Activated CD8-positive, alpha-beta T cell treated with anti-CD3 and anti-CD28 coated beads, Interleukin-2, amount 10 ng/mL, durations not matched to agents 7 days and 5 days (primary cell): ENCODE measurements around the gene APBA3. TPM values are rescaled to one million over a fixed set of nuclear protein-coding genes. Genes with fewer than 3 reads are reported as not detected.

ENCODE experiments used
- ATAC-seq: fragments of 150-1000 bp; cut with Tn5 transposase; one replicate; pipeline ENCODE4 v1.10.0; 2021; ENCODE audit warnings: moderate library complexity
- CTCF ChIA-PET: fragments of 350-600 bp; sonication (Branson Sonifier 250); formaldehyde crosslinking; loops from one replicate; lab custom pipeline; 2021; ENCODE audit warnings: antibody characterized with exemption; lab: Charles Lee
- POLR2A ChIA-PET: fragments of 350-600 bp; sonication (Branson Sonifier 250); formaldehyde crosslinking; loops from one replicate; lab custom pipeline; 2021; ENCODE audit warnings: antibody characterized with exemption; lab: Charles Lee
- DNase-seq: peaks from one replicate; pipeline ENCODE4 v3.0.0-alpha.2; 2020
- H3K27ac Mint-ChIP-seq: one replicate; pipeline ENCODE4 v1.8.0; 2021; ENCODE audit warnings: mild to moderate bottlenecking, mixed read lengths
- H3K27me3 Mint-ChIP-seq: one replicate; pipeline ENCODE4 v1.8.0; 2021; ENCODE audit warnings: low read depth, mixed read lengths
- H3K36me3 Mint-ChIP-seq: one replicate; pipeline ENCODE4 v1.8.0; 2021; ENCODE audit warnings: low read depth, mixed read lengths
- H3K4me1 Mint-ChIP-seq: one replicate; pipeline ENCODE4 v1.8.0; 2021; ENCODE audit warnings: low read depth, mixed read lengths
- H3K4me3 Mint-ChIP-seq: one replicate; pipeline ENCODE4 v1.8.0; 2021; ENCODE audit warnings: mild to moderate bottlenecking, mixed read lengths
- H3K9me3 Mint-ChIP-seq: one replicate; pipeline ENCODE4 v1.8.0; 2022; ENCODE audit warnings: mixed read lengths; ENCODE audit not compliant: insufficient read depth
- total RNA-seq, 2 experiments: library from RNA; stranded (reverse); gene quantifications; one replicate each; pipeline ENCODE4 v1.2.3, GENCODE V29; 2021

The APBA3 gene
- total RNA-seq = 10 to 100 TPM; 39.6 to 40.5 TPM

- peaks cover 30% of the 10 kb centered on the region for H3K36me3 Mint-ChIP-seq
- POLR2A ChIA-PET = interaction anchor here (0.6 to 2.2 kb wide), 11 partner anchors 8 to 581 kb away, joined by 4 to 8 read pairs (median 5); partner anchors contain the start of gene YJU2
- no peaks in the 10 kb centered on the region for H3K27me3 Mint-ChIP-seq
- peak within 1 kb of the TSS; percentile 96 for H3K4me3 Mint-ChIP-seq
- H3K4me1 Mint-ChIP-seq = peaks cover 41% of the 10 kb centered on the region
- H3K27ac Mint-ChIP-seq = peak within 1 kb of the TSS; percentile 100
- ATAC-seq (peak; percentile 54), DNase-seq (peak; percentile 95)
- no peaks in the 10 kb centered on the region for H3K9me3 Mint-ChIP-seq
- CTCF ChIA-PET = interaction anchor here (1.0 to 4.5 kb wide), 23 partner anchors 8 to 379 kb away, joined by 3 to 40 read pairs (median 7); partner anchors contain the start of gene DAPK3
Observed at GRCh38 chr19:3761382-3762129, at the start of gene APBA3. Gene APBA3, minus strand, starts transcription at chr19:3761692. Its CDS starts 1,428 bp downstream, at chr19:3760264.

DNA sequence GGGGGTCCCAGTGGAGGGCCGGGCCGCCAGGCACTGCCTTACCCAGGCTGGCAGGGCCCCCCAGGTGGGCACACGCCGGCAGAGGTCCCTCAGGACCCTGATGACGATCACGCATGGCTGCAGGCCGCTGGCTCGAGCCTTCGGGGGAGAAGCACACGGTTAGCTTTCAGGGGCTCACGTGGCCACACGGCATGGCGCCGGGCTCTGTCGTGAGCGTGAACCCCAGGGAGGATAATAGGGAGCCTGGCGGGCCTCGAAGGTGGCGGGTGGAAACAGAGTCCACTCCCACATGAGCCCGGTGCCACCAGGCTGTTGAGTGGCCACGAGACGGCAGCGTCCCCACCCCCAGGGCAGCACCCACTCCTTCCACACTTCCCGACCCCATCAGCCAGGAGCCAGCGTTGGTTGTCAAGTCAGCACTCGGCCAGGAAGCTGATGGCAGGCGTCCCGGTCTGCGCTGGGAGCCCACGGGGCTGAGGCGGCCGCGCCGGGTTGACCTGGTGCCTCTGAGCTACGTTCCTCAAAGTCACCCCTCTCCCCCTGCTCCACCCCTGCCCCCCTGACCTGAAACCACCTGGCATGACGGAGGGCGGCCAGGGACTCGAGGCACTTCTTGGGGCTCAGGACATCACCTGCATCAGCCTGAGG lies 49.3 kb upstream of the APBA3 start:
- H3K27ac Mint-ChIP-seq = peak overlapping the region; percentile 43
- no peak overlapping the region for H3K4me3 Mint-ChIP-seq
- POLR2A ChIA-PET = interaction anchor here (1.3 kb wide), 1 partner anchor 48 kb away, joined by 6 read pairs; the partner anchor contains the start of gene MRPL54
- ATAC-seq = no peak
- peaks cover 4% of the 10 kb centered on the region for H3K36me3 Mint-ChIP-seq
- CTCF ChIA-PET = no interaction called here
- H3K4me1 Mint-ChIP-seq = peaks cover 61% of the 10 kb centered on the region
- no peak for DNase-seq
- no peaks in the 10 kb centered on the region for H3K27me3 Mint-ChIP-seq
- H3K9me3 Mint-ChIP-seq = peaks cover 7% of the 10 kb centered on the region

DNA sequence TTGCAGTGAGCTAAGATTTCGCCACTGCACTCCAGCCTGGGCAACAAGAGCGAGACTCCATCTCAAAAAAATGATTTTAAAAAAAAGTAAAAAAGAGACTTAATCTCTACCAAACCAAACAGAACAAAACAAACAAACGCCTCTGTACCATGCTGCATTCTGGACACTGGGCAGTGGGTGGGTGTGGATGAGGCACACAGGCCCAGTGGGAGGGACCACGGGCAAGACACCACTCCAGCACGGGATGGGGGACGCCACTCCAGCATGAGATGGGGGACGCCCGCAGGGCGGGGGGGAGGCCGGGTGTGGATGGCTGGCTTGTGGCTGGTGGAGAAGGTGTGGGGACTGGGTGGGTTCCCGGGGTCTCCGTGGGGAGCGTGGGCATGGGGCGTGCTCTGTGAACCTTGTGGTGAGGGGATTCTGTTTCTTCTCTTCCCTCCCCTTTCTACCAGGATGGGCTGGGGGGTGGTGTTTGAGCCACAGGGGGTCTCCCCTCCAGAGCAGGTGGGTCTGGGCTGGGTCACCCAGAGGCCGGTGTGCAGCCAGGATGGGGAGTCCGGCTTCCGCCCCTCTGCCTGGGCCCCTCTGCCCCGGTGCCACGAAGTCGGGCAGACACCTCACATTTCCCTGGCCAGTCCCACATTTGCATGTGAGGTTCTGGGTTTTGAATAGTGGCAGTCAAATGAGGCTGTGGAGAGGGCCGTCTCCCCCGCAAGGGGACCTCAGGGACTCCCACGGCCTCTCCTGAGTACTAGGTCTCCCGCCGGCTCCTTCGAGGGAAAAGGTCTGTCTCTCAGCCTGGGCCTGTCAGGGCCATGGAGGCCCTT lies 48.6 kb upstream of the APBA3 start:
- Mint-ChIP-seq H3K36me3 (peaks cover 4% of the 10 kb centered on the region), H3K4me1 (peaks cover 65% of the 10 kb centered on the region), H3K27me3 (no peaks in the 10 kb centered on the region), H3K9me3 (peaks cover 7% of the 10 kb centered on the region), H3K4me3 (no peak overlapping the region), H3K27ac (peak overlapping the region; percentile 52)
- ATAC-seq = no peak
- ChIA-PET CTCF (no interaction called here), POLR2A (no interaction called here)
- no peak for DNase-seq

- ATAC-seq (no peak), DNase-seq (no peak)
- Mint-ChIP-seq H3K27ac (peak overlapping the region; percentile 29), H3K27me3 (no peaks in the 10 kb centered on the region), H3K4me1 (peaks cover 61% of the 10 kb centered on the region), H3K4me3 (no peak overlapping the region), H3K9me3 (no peaks in the 10 kb centered on the region), H3K36me3 (peaks cover 1% of the 10 kb centered on the region)
- ChIA-PET CTCF (no interaction called here), POLR2A (no interaction called here)
Observed at GRCh38 chr19:3808420-3809143, 47.1 kb upstream of the APBA3 start.

DNA sequence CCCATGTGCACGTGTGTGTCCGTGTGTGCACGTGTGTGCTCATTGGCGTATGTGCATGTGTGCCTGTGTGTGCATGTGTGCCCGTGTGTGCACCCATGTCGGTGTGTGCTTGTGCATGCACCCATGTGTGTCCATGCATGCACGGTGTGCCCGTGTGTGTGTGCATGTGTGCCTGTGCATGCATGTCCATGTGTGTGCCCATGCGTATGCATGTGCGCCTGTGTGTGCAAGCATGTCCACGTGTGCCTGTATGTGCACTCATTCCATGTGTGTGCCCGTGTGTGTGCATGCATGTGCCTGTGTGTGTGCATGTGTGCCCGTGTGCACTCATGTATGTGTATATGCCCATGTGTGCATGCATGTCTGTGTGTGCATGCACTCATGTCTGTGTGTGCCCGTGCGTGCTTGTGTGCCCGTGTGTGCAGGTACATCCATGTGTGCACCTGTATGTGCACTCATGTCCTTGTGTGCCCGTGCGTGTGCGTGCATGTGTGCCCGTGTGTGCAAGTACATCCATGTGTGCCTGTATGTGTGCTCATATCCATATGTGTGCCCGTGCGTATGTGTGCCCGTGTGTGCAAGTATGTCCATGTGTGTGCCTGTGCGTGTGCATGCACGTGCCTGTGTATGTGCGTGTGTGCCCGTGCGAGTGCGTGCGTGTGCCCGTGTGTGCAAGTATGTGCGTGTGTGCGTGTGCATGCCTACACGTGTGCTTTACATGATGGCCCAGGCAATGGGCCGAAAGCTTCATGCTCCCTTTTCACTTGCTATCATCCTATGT lies 46.3 kb upstream of the APBA3 start:
- Mint-ChIP-seq H3K36me3 (peaks cover 1% of the 10 kb centered on the region), H3K27me3 (no peaks in the 10 kb centered on the region), H3K4me1 (peaks cover 55% of the 10 kb centered on the region), H3K27ac (peak overlapping the region; percentile 29), H3K4me3 (no peak overlapping the region), H3K9me3 (no peaks in the 10 kb centered on the region)
- ATAC-seq = no peak
- ChIA-PET CTCF (no interaction called here), POLR2A (no interaction called here)
- no peak for DNase-seq

- ChIA-PET POLR2A (no interaction called here), CTCF (no interaction called here)
- peaks cover 1% of the 10 kb centered on the region for H3K36me3 Mint-ChIP-seq
- ATAC-seq (no peak), DNase-seq (no peak)
- no peaks in the 10 kb centered on the region for H3K27me3 Mint-ChIP-seq
- H3K4me1 Mint-ChIP-seq = peaks cover 51% of the 10 kb centered on the region
- no peak overlapping the region for H3K27ac Mint-ChIP-seq
- H3K4me3 Mint-ChIP-seq = no peak overlapping the region
- H3K9me3 Mint-ChIP-seq = no peaks in the 10 kb centered on the region
Observed at GRCh38 chr19:3807131-3807480, 45.6 kb upstream of the APBA3 start.

DNA sequence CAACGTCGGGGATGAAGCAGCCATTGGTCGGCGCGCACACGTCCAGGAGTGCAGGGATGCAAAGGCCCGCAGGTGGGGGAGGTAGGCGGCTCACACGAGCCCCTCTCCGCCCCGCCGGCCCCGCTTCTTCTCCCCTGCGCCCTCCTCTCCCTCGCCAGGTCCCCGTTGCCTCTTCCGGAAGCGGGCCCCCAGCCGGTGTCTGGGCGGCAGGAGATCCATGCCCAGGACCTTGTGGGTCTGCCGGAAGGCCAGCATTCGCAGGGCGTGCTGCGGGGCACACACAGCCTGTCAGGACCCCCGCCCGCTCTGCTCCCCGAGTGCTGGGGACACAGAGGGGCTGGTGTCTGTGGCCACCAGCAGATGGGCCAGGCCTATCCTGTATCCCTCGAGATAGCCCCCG lies 44.4 kb upstream of the APBA3 start:
- H3K27me3 Mint-ChIP-seq = no peaks in the 10 kb centered on the region
- CTCF ChIA-PET = no interaction called here
- H3K36me3 Mint-ChIP-seq = peaks cover 1% of the 10 kb centered on the region
- no peak overlapping the region for H3K27ac Mint-ChIP-seq
- H3K4me1 Mint-ChIP-seq = peaks cover 52% of the 10 kb centered on the region
- no peak overlapping the region for H3K4me3 Mint-ChIP-seq
- ATAC-seq = no peak
- no peak for DNase-seq
- H3K9me3 Mint-ChIP-seq = no peaks in the 10 kb centered on the region
- POLR2A ChIA-PET = no interaction called here

- ChIA-PET CTCF (interaction anchor here (0.6 kb wide), 1 partner anchor 1668 kb away, joined by 4 read pairs; no protein-coding TSS in a partner anchor), POLR2A (no interaction called here)
- ATAC-seq (no peak), DNase-seq (no peak)
- H3K27ac Mint-ChIP-seq = no peak overlapping the region
- peaks cover 1% of the 10 kb centered on the region for H3K36me3 Mint-ChIP-seq
- H3K4me3 Mint-ChIP-seq = no peak overlapping the region
- no peaks in the 10 kb centered on the region for H3K27me3 Mint-ChIP-seq
- no peaks in the 10 kb centered on the region for H3K9me3 Mint-ChIP-seq
- H3K4me1 Mint-ChIP-seq = peaks cover 52% of the 10 kb centered on the region
Observed at GRCh38 chr19:3804429-3804828, 42.9 kb upstream of the APBA3 start.

GRCh38 chr19:3803986-3804385 lies 42.5 kb upstream of the APBA3 start:
- H3K27ac Mint-ChIP-seq = peak overlapping the region; percentile 80
- DNase-seq (no peak), ATAC-seq (no peak)
- POLR2A ChIA-PET = no interaction called here
- H3K9me3 Mint-ChIP-seq = no peaks in the 10 kb centered on the region
- H3K4me3 Mint-ChIP-seq = no peak overlapping the region
- peaks cover 56% of the 10 kb centered on the region for H3K4me1 Mint-ChIP-seq
- peaks cover 4% of the 10 kb centered on the region for H3K36me3 Mint-ChIP-seq
- H3K27me3 Mint-ChIP-seq = no peaks in the 10 kb centered on the region
- CTCF ChIA-PET = interaction anchor here (0.6 kb wide), 1 partner anchor 1668 kb away, joined by 4 read pairs; no protein-coding TSS in a partner anchor

GRCh38 chr19:3803114-3803888 lies 41.8 kb upstream of the APBA3 start:
- no peaks in the 10 kb centered on the region for H3K27me3 Mint-ChIP-seq
- peak overlapping the region; percentile 49 for H3K27ac Mint-ChIP-seq
- H3K9me3 Mint-ChIP-seq = no peaks in the 10 kb centered on the region
- DNase-seq (no peak), ATAC-seq (no peak)
- ChIA-PET CTCF (no interaction called here), POLR2A (no interaction called here)
- peaks cover 56% of the 10 kb centered on the region for H3K4me1 Mint-ChIP-seq
- H3K4me3 Mint-ChIP-seq = no peak overlapping the region
- peaks cover 4% of the 10 kb centered on the region for H3K36me3 Mint-ChIP-seq
